ENCODE data around the gene CISTR.

Gene CISTR

GRCh38 chr12:53712059-53712643, 39.6 kb downstream of the CISTR start:
- Histone ChIP-seq H3K9ac (ENCODE audit: low read depth, low read length) (no peak overlapping the region), H3K4me2 (ENCODE audit: low read length) (no peak overlapping the region), H3K4me1 (ENCODE audit: control insufficient read depth, insufficient read depth, low read length) (no peaks in the 10 kb centered on the region), H3K36me3 (ENCODE audit: insufficient read depth, low read length) (peaks cover 45% of the 10 kb centered on the region), H3K27me3 (ENCODE audit: control insufficient read depth, insufficient read depth, low read length) (peaks cover 30% of the 10 kb centered on the region), H3K4me3 (ENCODE audit: low read length) (no peak overlapping the region), H3K9me3 (replicated peaks; ENCODE audit: low read length) (no peaks in the 10 kb centered on the region)

GRCh38 chr12:53710091-53710490, 41.7 kb downstream of the CISTR start:
- Histone ChIP-seq H3K4me3 (ENCODE audit: low read length) (no peak overlapping the region), H3K36me3 (ENCODE audit: insufficient read depth, low read length) (peaks cover 26% of the 10 kb centered on the region), H3K4me1 (ENCODE audit: control insufficient read depth, insufficient read depth, low read length) (no peaks in the 10 kb centered on the region), H3K9me3 (replicated peaks; ENCODE audit: low read length) (no peaks in the 10 kb centered on the region), H3K9ac (ENCODE audit: low read depth, low read length) (no peak overlapping the region), H3K27me3 (ENCODE audit: control insufficient read depth, insufficient read depth, low read length) (peaks cover 41% of the 10 kb centered on the region), H3K4me2 (ENCODE audit: low read length) (no peak overlapping the region)

- H3K4me1 ChIP-seq (ENCODE audit: control insufficient read depth, insufficient read depth, low read length), result no peaks in the 10 kb centered on the region
- H3K9me3 ChIP-seq (replicated peaks; ENCODE audit: low read length), result no peaks in the 10 kb centered on the region
- H3K36me3 ChIP-seq (ENCODE audit: insufficient read depth, low read length), result peaks cover 21% of the 10 kb centered on the region
- H3K9ac ChIP-seq (ENCODE audit: low read depth, low read length), result no peak overlapping the region
- H3K4me3 ChIP-seq (ENCODE audit: low read length), result no peak overlapping the region
- H3K4me2 ChIP-seq (ENCODE audit: low read length), result no peak overlapping the region
- H3K27me3 ChIP-seq (ENCODE audit: control insufficient read depth, insufficient read depth, low read length), result peaks cover 42% of the 10 kb centered on the region
Observed at GRCh38 chr12:53709671-53710070, 42.1 kb downstream of the CISTR start.

- no peak overlapping the region for H3K4me3 ChIP-seq (ENCODE audit: low read length)
- no peaks in the 10 kb centered on the region for H3K9me3 ChIP-seq (replicated peaks; ENCODE audit: low read length)
- no peak overlapping the region for H3K4me2 ChIP-seq (ENCODE audit: low read length)
- H3K9ac ChIP-seq (ENCODE audit: low read depth, low read length), result no peak overlapping the region
- H3K27me3 ChIP-seq (ENCODE audit: control insufficient read depth, insufficient read depth, low read length), result peaks cover 70% of the 10 kb centered on the region
- H3K4me1 ChIP-seq (ENCODE audit: control insufficient read depth, insufficient read depth, low read length), result no peaks in the 10 kb centered on the region
- no peaks in the 10 kb centered on the region for H3K36me3 ChIP-seq (ENCODE audit: insufficient read depth, low read length)
Observed at GRCh38 chr12:53706080-53706479, 45.7 kb downstream of the CISTR start.

GRCh38 chr12:53703756-53704155, 48.0 kb downstream of the CISTR start:
- Histone ChIP-seq H3K4me2 (ENCODE audit: low read length) (no peak overlapping the region), H3K9ac (ENCODE audit: low read depth, low read length) (no peak overlapping the region), H3K4me1 (ENCODE audit: control insufficient read depth, insufficient read depth, low read length) (no peaks in the 10 kb centered on the region), H3K9me3 (replicated peaks; ENCODE audit: low read length) (no peaks in the 10 kb centered on the region), H3K27me3 (ENCODE audit: control insufficient read depth, insufficient read depth, low read length) (peaks cover 74% of the 10 kb centered on the region), H3K4me3 (ENCODE audit: low read length) (no peak overlapping the region), H3K36me3 (ENCODE audit: insufficient read depth, low read length) (no peaks in the 10 kb centered on the region)

GRCh38 chr12:53701518-53702264, 50.1 kb downstream of the CISTR start:
- H3K4me3 ChIP-seq (ENCODE audit: low read length), result no peak overlapping the region
- peaks cover 70% of the 10 kb centered on the region for H3K27me3 ChIP-seq (ENCODE audit: control insufficient read depth, insufficient read depth, low read length)
- no peak overlapping the region for H3K4me2 ChIP-seq (ENCODE audit: low read length)
- no peak overlapping the region for H3K9ac ChIP-seq (ENCODE audit: low read depth, low read length)
- H3K9me3 ChIP-seq (replicated peaks; ENCODE audit: low read length), result no peaks in the 10 kb centered on the region
- no peaks in the 10 kb centered on the region for H3K36me3 ChIP-seq (ENCODE audit: insufficient read depth, low read length)
- H3K4me1 ChIP-seq (ENCODE audit: control insufficient read depth, insufficient read depth, low read length), result no peaks in the 10 kb centered on the region

- H3K4me1 ChIP-seq (ENCODE audit: control insufficient read depth, insufficient read depth, low read length), result peaks cover 7% of the 10 kb centered on the region
Observed at GRCh38 chr12:53700567-53700966, 51.2 kb downstream of the CISTR start.

GRCh38 chr12:53699678-53700025, 52.1 kb downstream of the CISTR start:
- peaks cover 69% of the 10 kb centered on the region for H3K27me3 ChIP-seq (ENCODE audit: control insufficient read depth, insufficient read depth, low read length)
- H3K36me3 ChIP-seq (ENCODE audit: insufficient read depth, low read length), result no peaks in the 10 kb centered on the region
- no peaks in the 10 kb centered on the region for H3K9me3 ChIP-seq (replicated peaks; ENCODE audit: low read length)
- H3K4me2 ChIP-seq (ENCODE audit: low read length), result no peak overlapping the region
- no peak overlapping the region for H3K4me3 ChIP-seq (ENCODE audit: low read length)
- H3K4me1 ChIP-seq (ENCODE audit: control insufficient read depth, insufficient read depth, low read length), result peaks cover 8% of the 10 kb centered on the region
- no peak overlapping the region for H3K9ac ChIP-seq (ENCODE audit: low read depth, low read length)

More at GRCh38 chr12:53700567-53700966, 51.2 kb downstream of the CISTR start:
- no peak overlapping the region for H3K9ac ChIP-seq (ENCODE audit: low read depth, low read length)
- no peaks in the 10 kb centered on the region for H3K9me3 ChIP-seq (replicated peaks; ENCODE audit: low read length)
- peaks cover 62% of the 10 kb centered on the region for H3K27me3 ChIP-seq (ENCODE audit: control insufficient read depth, insufficient read depth, low read length)
- no peak overlapping the region for H3K4me3 ChIP-seq (ENCODE audit: low read length)
- H3K4me2 ChIP-seq (ENCODE audit: low read length), result no peak overlapping the region
- H3K36me3 ChIP-seq (ENCODE audit: insufficient read depth, low read length), result no peaks in the 10 kb centered on the region

- Histone ChIP-seq H3K36me3 (ENCODE audit: insufficient read depth, low read length) (no peaks in the 10 kb centered on the region), H3K4me3 (ENCODE audit: low read length) (no peak overlapping the region), H3K4me2 (ENCODE audit: low read length) (no peak overlapping the region), H3K4me1 (ENCODE audit: control insufficient read depth, insufficient read depth, low read length) (peaks cover 8% of the 10 kb centered on the region), H3K9ac (ENCODE audit: low read depth, low read length) (no peak overlapping the region), H3K27me3 (ENCODE audit: control insufficient read depth, insufficient read depth, low read length) (peaks cover 69% of the 10 kb centered on the region), H3K9me3 (replicated peaks; ENCODE audit: low read length) (no peaks in the 10 kb centered on the region)
Observed at GRCh38 chr12:53698948-53699677, 52.7 kb downstream of the CISTR start.

- Histone ChIP-seq H3K27me3 (ENCODE audit: control insufficient read depth, insufficient read depth, low read length) (peaks cover 57% of the 10 kb centered on the region), H3K9me3 (replicated peaks; ENCODE audit: low read length) (no peaks in the 10 kb centered on the region), H3K4me2 (ENCODE audit: low read length) (no peak overlapping the region), H3K36me3 (ENCODE audit: insufficient read depth, low read length) (no peaks in the 10 kb centered on the region), H3K4me1 (ENCODE audit: control insufficient read depth, insufficient read depth, low read length) (peaks cover 8% of the 10 kb centered on the region), H3K4me3 (ENCODE audit: low read length) (no peak overlapping the region), H3K9ac (ENCODE audit: low read depth, low read length) (no peak overlapping the region)
Observed at GRCh38 chr12:53696655-53697331, 55.0 kb downstream of the CISTR start.
